ENCODE data around the gene SAMD4A. TPM values are rescaled to one million over a fixed set of nuclear protein-coding genes. Genes with fewer than 3 reads are reported as not detected.

The SAMD4A gene
- total and polyA plus RNA-seq, 8 donors: 2.5 to 67.4 (median 15.9) TPM

DNA sequence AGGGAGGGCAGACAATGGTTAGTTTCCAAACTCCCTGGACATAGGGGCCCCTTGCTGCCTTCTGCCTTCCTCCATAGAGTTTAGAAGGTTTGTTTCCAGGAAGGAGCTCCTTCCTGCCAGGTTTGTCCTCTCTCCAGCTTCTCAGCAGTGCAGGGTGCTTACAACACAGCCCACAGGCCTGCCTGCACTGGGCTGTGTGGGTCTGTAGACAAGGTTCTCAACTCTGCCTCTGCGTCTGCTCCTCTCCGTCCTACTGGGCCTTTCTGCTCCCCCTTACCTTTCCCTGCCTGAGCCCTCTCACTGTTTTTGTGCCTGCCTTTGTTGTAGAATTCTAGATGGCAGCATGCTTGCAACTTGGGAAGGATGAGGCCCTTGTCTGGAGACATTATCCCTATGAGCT, 124.0 kb downstream of the SAMD4A start:
- intact Hi-C loops (cut with DNase I; ENCODE audit: low total_unique reads): loop anchor here (5.0 kb wide), 1 partner anchor 129 kb away; no protein-coding TSS in a partner anchor
- 89 to 99% (median 97%) methylated on average over 2 of the region's 2 CpGs for WGBS, 5 donors
- no peaks in the 10 kb centered on the region for H3K9me3 ChIP-seq
- no peaks in the 10 kb centered on the region for H3K27me3 ChIP-seq
- no peak for TF ChIP-seq POLR2A (IDR thresholded peaks at IDR 0.05)
- no peak for TF ChIP-seq EP300 (IDR thresholded peaks at IDR 0.05)
- no peak for TF ChIP-seq CTCF (IDR thresholded peaks at IDR 0.05)
- TF ChIP-seq POLR2AphosphoS5 (IDR thresholded peaks at IDR 0.05): no peak
- peak overlapping the region in 1 of 5 donors; percentile 60 for H3K27ac ChIP-seq
- no peak for DNase-seq
- H3K36me3 ChIP-seq: no peaks in the 10 kb centered on the region
- no peak overlapping the region for H3K4me3 ChIP-seq
- peaks cover 0 to 31% (median 22%) of the 10 kb centered on the region in 4 donors for H3K4me1 ChIP-seq

DNA sequence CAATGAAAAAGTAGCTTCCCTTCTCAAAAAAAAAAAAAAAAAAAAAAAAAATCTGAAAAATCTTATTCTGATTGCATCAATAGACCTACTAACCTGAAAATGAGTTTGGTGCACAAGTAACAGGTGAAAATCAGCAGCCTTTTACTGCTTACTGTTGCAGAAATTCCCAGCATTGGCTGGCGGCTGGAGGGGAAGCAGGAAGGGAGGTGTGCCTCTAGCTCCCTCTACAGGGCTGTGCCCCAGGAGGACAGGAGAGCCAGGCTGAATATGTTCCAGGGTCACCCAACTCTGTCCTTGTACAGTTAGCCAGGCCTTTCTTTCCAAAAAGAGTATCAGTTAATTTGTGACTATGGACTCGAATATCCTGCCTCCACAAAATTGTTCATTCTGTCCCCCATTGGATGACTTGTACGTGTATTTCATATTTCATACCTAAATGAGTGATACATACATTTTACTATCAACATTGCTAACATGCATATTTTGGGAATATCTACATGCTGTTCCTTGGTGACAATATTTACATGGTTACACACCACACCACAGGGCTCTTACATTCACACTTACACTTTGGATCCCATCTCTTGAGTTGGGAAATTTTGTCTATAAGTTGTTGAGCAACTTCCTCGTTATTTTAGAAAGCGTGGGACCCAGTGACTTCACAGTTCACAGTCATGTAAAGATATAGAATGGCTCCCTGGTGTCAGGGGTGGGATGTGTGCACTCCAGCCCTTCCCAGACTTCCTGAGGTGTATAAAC, 124.8 kb downstream of the SAMD4A start:
- H3K27ac ChIP-seq: peak overlapping the region in 1 of 5 donors; percentile 60
- H3K4me1 ChIP-seq: peaks cover 0 to 26% (median 16%) of the 10 kb centered on the region in 4 donors
- WGBS, 5 donors: 37 to 46% (median 41%) methylated on average over 5 of the region's 5 CpGs
- no peaks in the 10 kb centered on the region for H3K27me3 ChIP-seq
- intact Hi-C loops (cut with DNase I; ENCODE audit: low total_unique reads): loop anchor here (5.0 kb wide), 1 partner anchor 129 kb away; no protein-coding TSS in a partner anchor
- TF ChIP-seq POLR2A (IDR thresholded peaks at IDR 0.05) (no peak), CTCF (IDR thresholded peaks at IDR 0.05) (peak in 5 of 7 experiments; percentile 44 to 80 (median 78)), EP300 (IDR thresholded peaks at IDR 0.05) (no peak), POLR2AphosphoS5 (IDR thresholded peaks at IDR 0.05) (peak in 1 of 3 donors; percentile 63)
- H3K36me3 ChIP-seq: no peaks in the 10 kb centered on the region
- H3K9me3 ChIP-seq: no peaks in the 10 kb centered on the region
- no peak overlapping the region for H3K4me3 ChIP-seq
- DNase-seq: peak; percentile 79 to 90

DNA sequence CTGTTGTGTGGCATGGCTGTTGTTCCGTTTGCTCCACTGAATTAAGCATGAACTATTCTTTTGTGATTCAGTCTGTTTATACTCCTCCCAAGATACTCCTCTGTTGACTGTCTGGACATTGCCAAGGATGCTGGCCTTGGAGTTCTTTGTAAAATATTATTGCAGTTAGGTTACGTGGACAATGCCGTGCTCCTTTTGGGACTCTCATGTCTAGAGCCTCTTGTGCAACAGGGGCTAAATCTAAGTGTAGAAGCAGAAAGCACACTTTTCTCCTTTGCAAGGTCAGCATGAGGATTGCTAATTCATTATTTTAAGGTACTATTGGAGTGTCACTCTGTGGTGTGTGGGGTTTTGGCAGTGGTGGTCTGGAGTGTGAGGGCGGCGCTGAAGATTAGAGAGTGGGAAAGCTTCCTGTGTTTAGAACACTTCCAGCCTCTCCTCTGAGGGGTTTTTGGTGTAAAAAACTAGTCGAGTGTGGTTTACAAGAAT, 125.4 kb downstream of the SAMD4A start:
- Histone ChIP-seq H3K36me3 (no peaks in the 10 kb centered on the region), H3K27me3 (no peaks in the 10 kb centered on the region), H3K4me3 (no peak overlapping the region), H3K9me3 (no peaks in the 10 kb centered on the region), H3K4me1 (peaks cover 0 to 19% (median 11%) of the 10 kb centered on the region in 4 donors), H3K27ac (peak overlapping the region in 1 of 5 donors; percentile 57)
- no peak for TF ChIP-seq POLR2A (IDR thresholded peaks at IDR 0.05)
- TF ChIP-seq POLR2AphosphoS5 (IDR thresholded peaks at IDR 0.05): no peak
- TF ChIP-seq CTCF (IDR thresholded peaks at IDR 0.05): no peak
- TF ChIP-seq EP300 (IDR thresholded peaks at IDR 0.05): no peak
- WGBS, 5 donors: 77 to 82% (median 79%) methylated on average over 6 of the region's 6 CpGs
- DNase-seq: peak in 1 of 2 donors; percentile 48
- intact Hi-C loops (cut with DNase I; ENCODE audit: low total_unique reads): loop anchor here (5.0 kb wide), 1 partner anchor 130 kb away; no protein-coding TSS in a partner anchor

GRCh38 chr14:54693761-54694160, 126.8 kb downstream of the SAMD4A start:
- H3K36me3 ChIP-seq: no peaks in the 10 kb centered on the region
- no peak overlapping the region for H3K4me3 ChIP-seq
- 90 to 95% (median 94%) methylated on average over 4 of the region's 4 CpGs for WGBS, 5 donors
- H3K4me1 ChIP-seq: peaks cover 0 to 21% (median 10%) of the 10 kb centered on the region in 4 donors
- no peaks in the 10 kb centered on the region for H3K27me3 ChIP-seq
- H3K27ac ChIP-seq: no peak overlapping the region
- H3K9me3 ChIP-seq: no peaks in the 10 kb centered on the region
- intact Hi-C loops (cut with DNase I; ENCODE audit: low total_unique reads): loop anchor here (5.0 kb wide), 1 partner anchor 131 kb away; no protein-coding TSS in a partner anchor
- DNase-seq: no peak
- no peak for TF ChIP-seq POLR2A (IDR thresholded peaks at IDR 0.05)
- no peak for TF ChIP-seq EP300 (IDR thresholded peaks at IDR 0.05)
- no peak for TF ChIP-seq POLR2AphosphoS5 (IDR thresholded peaks at IDR 0.05)
- no peak for TF ChIP-seq CTCF (IDR thresholded peaks at IDR 0.05)

Data from stomach (tissue), 9 donors.